Mucosa of descending colon (tissue), 3 donors: ENCODE measurements around the gene PAPSS1. TPM values are rescaled to one million over a fixed set of nuclear protein-coding genes. Genes with fewer than 3 reads are reported as not detected.

Experiments
- ATAC-seq: fragments of 200-7000 bp; cut with Tn5 transposase; one replicate; pipeline ENCODE4 v1.9.1; 2020; ENCODE audit warnings: mild to moderate bottlenecking, moderate library complexity
- DNase-seq, 3 donors: peaks; one replicate each; pipeline ENCODE4 v3.0.0-alpha.2; 2020
- H3K36me3 ChIP-seq: fragments of 200-600 bp; one replicate; pipeline ENCODE4 v1.8.0; 2021; ENCODE audit warnings: low read depth, mild to moderate bottlenecking
- H3K4me1 ChIP-seq: fragments of 200-600 bp; one replicate; pipeline ENCODE4 v1.8.0; 2021; ENCODE audit warnings: low read depth, mild to moderate bottlenecking
- H3K4me3 ChIP-seq: fragments of 200-600 bp; one replicate; pipeline ENCODE4 v1.8.0; 2021; ENCODE audit warnings: mild to moderate bottlenecking
- H3K9me3 ChIP-seq: fragments of 200-600 bp; one replicate; pipeline ENCODE4 v1.8.0; 2021; ENCODE audit warnings: mild to moderate bottlenecking
- intact Hi-C, 2 donors: fragments of 100-400 bp; cut with DNase I in 1 of 2; cut with micrococcal nuclease in 1 of 2; formaldehyde crosslinking; loops; one replicate each; pipeline versions ENCODE4 v1.11.0 to v1.11.1; 2022; cut with DNase I, micrococcal nuclease
- total RNA-seq, 3 donors: library from RNA; stranded (reverse); fragmentation: NEBNext Ultra II Directional in 2 of 3; extraction: Animal tissue kit (Norgen Biotek cat#: 25700) in 2 of 3; gene quantifications; one replicate each; pipeline versions ENCODE4 v1.2.1 to v1.2.4, GENCODE V29; 2021 to 2023
- TF ChIP-seq, protein P1 (sequence below): fragments of 200-600 bp; IDR thresholded peaks from one replicate; pipeline ENCODE4 v1.8.0; 2022; ENCODE audit warnings: antibody characterized with exemption, mild to moderate bottlenecking
- donor health status: DM: no; HTN: no; CAD: no; lungs with moderate emphysema.
- donor health status: DM: no; HTN: no; CAD: no.
- donor health status: DM: no; HTN: yes; CAD: no.

The PAPSS1 gene
- total RNA-seq, 3 donors from 2014 or later = 20.3 to 26.8 (median 20.7) TPM

GRCh38 chr4:107578321-107578720 is 141.7 kb downstream of the PAPSS1 start:
- intact Hi-C loops = no loop called here
- H3K36me3 ChIP-seq = no peaks in the 10 kb centered on the region
- DNase-seq (no peak), ATAC-seq (no peak)
- no peaks in the 10 kb centered on the region for H3K4me1 ChIP-seq
- no peak overlapping the region for H3K4me3 ChIP-seq
- TF ChIP-seq, protein P1, sequence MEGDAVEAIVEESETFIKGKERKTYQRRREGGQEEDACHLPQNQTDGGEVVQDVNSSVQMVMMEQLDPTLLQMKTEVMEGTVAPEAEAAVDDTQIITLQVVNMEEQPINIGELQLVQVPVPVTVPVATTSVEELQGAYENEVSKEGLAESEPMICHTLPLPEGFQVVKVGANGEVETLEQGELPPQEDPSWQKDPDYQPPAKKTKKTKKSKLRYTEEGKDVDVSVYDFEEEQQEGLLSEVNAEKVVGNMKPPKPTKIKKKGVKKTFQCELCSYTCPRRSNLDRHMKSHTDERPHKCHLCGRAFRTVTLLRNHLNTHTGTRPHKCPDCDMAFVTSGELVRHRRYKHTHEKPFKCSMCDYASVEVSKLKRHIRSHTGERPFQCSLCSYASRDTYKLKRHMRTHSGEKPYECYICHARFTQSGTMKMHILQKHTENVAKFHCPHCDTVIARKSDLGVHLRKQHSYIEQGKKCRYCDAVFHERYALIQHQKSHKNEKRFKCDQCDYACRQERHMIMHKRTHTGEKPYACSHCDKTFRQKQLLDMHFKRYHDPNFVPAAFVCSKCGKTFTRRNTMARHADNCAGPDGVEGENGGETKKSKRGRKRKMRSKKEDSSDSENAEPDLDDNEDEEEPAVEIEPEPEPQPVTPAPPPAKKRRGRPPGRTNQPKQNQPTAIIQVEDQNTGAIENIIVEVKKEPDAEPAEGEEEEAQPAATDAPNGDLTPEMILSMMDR = no peak
- no peaks in the 10 kb centered on the region for H3K9me3 ChIP-seq

DNA sequence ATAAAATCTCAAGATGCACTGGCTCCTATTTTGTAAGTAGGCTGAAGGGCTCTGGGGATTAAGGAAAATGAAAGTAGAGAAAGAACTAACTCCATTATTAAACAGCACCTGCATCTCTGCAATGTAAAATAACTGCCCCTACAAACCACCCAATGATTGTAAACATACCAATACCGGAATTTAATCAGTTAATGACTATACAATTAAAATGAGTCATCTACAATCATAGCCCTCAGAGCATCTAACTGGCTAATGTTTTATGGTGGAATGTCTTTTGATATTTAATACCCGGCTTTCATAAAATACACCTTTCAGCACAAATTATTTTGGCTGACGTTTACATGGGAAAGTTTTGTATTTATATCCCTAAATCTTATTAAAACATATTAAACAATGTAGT is 142.3 kb downstream of the PAPSS1 start:
- Histone ChIP-seq H3K4me3 (no peak overlapping the region), H3K36me3 (no peaks in the 10 kb centered on the region), H3K4me1 (no peaks in the 10 kb centered on the region), H3K9me3 (no peaks in the 10 kb centered on the region)
- ATAC-seq (no peak), DNase-seq (no peak)
- intact Hi-C loops = no loop called here
- TF ChIP-seq, protein P1 = no peak

DNA sequence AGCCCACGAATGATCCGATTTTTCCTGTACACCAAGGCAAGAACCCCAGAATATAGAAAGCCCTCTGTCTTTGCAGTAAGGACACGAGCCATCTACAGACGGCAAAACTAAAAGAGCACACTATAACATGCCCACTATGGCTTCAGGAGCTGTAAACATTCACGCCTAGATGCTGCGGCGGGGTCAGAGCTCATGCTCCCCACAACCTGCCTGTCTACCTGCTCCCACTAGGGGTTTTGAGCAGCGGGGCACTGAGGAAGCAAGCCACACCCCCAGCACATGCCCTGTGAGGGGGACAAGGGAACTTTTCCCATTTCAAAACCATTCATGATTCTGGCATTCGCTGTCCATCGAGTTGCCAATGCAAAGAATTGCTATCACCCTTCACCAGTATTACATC is 144.8 kb downstream of the PAPSS1 start:
- Histone ChIP-seq H3K4me1 (no peaks in the 10 kb centered on the region), H3K9me3 (no peaks in the 10 kb centered on the region), H3K36me3 (no peaks in the 10 kb centered on the region), H3K4me3 (no peak overlapping the region)
- TF ChIP-seq, protein P1 = no peak
- intact Hi-C loops = no loop called here
- DNase-seq (no peak), ATAC-seq (no peak)

DNA sequence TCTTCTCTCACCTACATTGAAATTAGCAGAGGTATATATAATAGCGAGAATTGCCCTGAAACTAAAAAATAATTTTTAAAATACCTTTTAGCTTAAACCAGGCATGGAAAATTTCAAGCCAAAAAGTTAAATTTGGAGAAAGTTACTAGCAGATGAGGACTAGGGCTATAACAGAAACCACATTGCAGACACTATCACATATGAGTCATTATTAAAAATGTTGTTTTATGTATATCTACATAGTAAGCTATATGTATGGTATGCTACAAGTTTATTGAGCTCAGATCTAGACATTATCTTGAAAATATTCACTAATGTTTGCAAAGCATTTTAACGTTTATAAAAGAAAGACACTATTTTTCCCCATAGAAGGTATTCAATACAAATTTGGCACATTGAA is 147.8 kb downstream of the PAPSS1 start:
- intact Hi-C loops = no loop called here
- no peak overlapping the region for H3K4me3 ChIP-seq
- no peaks in the 10 kb centered on the region for H3K36me3 ChIP-seq
- TF ChIP-seq, protein P1 = no peak
- DNase-seq (no peak), ATAC-seq (no peak)
- no peaks in the 10 kb centered on the region for H3K9me3 ChIP-seq
- no peaks in the 10 kb centered on the region for H3K4me1 ChIP-seq

DNA sequence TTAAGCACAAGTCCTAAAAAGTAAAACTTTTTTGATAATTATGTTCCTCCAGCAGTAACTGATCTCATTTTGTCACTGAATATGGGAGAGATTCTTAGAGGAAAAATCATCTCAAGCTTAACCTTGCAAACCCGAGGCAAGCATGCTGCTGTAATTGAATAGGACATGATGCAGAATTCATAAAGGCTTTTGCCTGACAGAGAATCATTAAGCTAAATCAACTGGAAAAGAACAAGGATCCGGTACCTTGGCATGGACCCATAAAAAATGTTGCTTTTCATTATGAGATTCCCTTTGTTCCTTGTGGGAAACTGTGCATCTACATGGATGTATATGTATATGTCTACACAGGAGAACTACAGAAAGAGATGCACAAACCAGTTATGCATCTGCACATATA is 149.1 kb downstream of the PAPSS1 start:
- no peaks in the 10 kb centered on the region for H3K36me3 ChIP-seq
- ATAC-seq (no peak), DNase-seq (no peak)
- H3K9me3 ChIP-seq = no peaks in the 10 kb centered on the region
- H3K4me3 ChIP-seq = no peak overlapping the region
- TF ChIP-seq, protein P1 = no peak
- no peaks in the 10 kb centered on the region for H3K4me1 ChIP-seq
- intact Hi-C loops = no loop called here

- ATAC-seq (no peak), DNase-seq (no peak)
- Histone ChIP-seq H3K9me3 (no peaks in the 10 kb centered on the region), H3K4me3 (no peak overlapping the region), H3K4me1 (no peaks in the 10 kb centered on the region), H3K36me3 (no peaks in the 10 kb centered on the region)
- intact Hi-C loops = no loop called here
- TF ChIP-seq, protein P1 = no peak
Observed at GRCh38 chr4:107564326-107564725, 155.7 kb downstream of the PAPSS1 start.
